Colon (tissue), 2 donors: ENCODE data around the gene CBLC.

Experiments
- FAIRE-seq: peaks from 2 replicates; lab custom pipeline; 2012; peaks lifted over from hg19 to GRCh38; lab: Jason Lieb, UNC
- donor health status: control.
- donor health status: control.

CBLC gene

GRCh38 chr19:44746946-44747738 is 30.5 kb upstream of the CBLC start:
- no peak for FAIRE-seq

DNA sequence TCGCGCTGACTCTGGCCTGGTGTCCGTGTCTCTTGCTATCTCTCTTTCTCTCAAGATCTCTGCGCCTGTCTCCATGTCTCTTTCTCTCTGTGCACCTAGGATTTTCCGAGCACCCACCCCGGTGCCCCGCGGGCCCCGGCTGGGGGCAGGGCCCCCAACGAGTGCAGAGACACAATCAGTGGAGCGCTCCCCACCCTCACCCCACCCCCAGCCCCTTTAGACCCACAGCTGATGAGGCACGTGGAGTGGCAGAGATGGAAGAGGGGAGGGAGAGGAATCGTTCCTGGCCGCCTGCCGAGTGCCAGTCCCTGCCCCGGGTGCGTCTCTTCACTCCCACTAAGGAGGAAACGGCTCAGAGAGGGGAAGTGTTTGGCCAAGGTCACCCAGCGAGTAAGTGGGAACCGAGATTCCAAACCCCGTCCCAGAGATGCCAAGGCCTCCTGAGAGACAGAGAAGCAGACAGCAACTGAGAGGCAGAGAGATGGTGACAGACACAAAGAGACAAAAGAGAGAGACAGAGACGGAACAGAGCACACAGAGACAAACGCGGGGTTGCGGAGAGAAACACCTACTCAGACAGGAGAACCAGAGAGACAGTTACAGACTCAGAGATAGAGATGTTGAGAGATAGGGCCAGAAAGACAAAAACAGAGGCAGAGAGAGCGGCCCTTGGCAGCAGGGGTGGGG is 29.8 kb upstream of the CBLC start:
- no peak for FAIRE-seq

DNA sequence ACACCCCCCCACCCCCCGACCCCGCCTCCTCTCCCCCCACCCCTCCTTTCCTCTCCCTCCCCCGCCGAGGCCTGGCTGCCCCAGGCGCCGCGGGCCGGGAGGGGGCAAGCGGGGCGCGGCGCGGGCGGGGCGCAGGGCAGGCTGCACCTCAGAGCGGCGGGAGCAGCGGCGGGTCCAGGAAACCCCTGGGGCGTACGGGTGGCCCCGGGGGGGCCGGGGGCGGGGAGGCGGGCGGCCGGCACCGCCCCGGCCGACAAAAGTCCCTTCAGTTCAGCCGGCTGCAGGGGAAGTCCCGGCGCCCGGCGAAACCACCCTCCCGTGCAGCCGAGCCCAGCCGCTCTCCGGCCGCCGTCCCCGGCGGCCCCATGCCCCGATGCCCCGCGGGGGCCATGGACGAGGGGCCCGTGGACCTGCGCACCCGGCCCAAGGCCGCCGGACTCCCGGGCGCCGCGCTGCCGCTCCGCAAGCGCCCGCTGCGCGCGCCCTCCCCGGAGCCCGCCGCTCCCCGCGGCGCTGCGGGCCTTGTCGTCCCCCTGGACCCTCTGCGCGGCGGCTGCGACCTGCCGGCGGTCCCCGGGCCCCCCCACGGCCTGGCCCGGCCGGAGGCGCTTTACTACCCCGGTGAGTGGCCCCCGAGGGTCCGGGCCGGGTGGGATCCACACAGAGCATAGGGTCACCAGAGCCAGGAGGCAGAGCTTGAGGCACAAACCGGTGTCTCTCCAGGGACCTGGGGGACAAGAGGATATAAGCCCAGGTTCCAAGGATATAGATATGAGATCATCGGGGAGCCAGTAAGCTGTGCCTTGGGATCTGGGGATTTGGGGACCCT is 29.1 kb upstream of the CBLC start, which contains the start of gene BCL3:
BCL3 (plus strand) TSS at position 283 of the 829 bp plus-strand sequence; CDS start at position 366, 83 bp downstream.
- FAIRE-seq: no peak

DNA sequence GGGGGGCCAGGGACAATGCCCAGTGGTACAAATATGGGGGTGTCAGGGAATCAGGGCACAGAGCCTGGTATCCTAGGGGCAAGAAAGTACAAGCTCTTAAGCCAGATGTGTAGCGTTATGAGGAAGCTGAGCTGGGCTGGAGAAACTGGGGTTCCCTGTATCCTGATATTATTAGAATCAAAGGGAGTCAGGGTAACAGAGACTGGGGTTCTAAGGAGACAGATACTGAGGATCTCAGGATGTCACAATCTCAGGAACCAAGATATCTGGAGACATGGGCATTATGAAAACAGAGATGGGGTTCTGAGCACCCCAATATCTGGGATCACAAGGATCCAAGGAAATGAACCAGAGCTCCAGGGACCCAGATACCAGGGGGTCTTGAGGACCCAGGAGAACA is 28.4 kb upstream of the CBLC start:
- FAIRE-seq: no peak

- no peak for FAIRE-seq
These were observed 27.7 kb upstream of the CBLC start for GRCh38 chr19:44749994-44750393.

GRCh38 chr19:44752123-44752815 is 25.4 kb upstream of the CBLC start:
- no peak for FAIRE-seq

DNA sequence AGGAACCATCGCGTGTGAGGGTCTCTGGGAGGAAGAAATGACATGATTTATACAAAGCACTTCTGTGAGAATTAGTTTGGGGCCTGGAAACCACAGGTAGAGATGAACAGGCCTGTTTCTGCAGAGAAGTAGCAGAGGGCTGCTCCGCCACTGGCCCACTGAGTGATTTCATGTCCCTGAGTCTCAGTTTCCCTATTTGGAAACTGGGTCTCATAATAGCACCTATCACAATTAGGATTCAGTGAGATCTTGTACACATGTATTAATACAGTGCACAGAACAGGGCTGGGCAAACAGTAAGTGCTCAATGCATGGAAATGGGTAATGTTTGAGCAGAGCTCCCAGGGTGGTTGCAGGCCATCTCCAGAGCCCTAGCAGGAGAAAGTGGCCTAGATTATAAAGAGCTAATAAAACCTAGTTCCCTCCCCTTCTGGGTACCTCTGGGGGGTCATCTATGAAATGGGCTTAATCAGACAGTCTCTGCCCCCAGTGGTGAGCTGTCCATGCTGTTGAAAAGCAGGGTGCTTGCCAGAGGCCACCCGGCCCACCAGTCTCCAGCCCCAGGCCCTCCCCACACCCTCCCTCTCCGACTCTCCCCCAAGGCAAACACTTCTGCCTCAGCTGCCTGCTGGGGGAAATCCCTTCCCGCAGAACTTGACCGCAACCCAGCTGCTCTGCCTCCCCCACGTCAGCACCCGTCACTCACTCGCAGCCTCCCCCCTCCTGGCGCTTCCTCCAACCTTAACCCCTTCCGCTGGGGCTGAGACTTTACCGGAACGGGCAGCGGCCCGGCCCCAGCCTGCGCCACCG is 24.7 kb upstream of the CBLC start:
- no peak for FAIRE-seq

DNA sequence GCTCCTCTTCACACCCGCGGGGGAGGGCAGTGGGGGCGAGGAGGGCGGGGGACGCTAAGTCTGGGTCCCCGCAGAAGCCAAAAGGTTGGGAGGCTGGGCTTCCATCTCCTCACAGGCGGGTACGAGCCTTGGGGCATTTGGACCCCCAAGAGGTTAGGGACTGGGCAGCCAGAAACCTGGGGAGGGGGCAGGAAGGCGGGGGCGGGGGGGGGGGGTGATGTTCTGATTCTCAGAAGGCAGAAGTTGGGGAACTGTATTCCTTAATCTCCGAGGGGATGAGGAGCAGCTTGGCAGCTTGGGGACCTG is 24.1 kb upstream of the CBLC start:
- FAIRE-seq: no peak

- no peak for FAIRE-seq
These were observed 23.5 kb upstream of the CBLC start for GRCh38 chr19:44753932-44754749.

DNA sequence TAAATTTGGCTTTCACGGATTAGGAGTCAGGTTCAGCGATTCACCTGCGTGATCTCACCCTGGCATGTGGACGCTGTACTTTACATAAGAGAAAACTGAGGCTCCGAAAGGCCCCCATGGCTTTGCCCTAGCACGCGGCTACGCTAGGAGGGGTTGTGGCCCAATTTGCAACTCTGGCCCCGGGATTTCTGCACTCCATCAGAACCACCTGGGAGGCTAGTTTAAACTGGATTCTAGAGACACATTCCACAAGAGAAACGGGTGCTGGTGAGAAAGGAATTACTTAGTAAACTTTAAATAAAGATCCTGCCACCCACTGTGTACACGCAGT is 23.0 kb upstream of the CBLC start:
- FAIRE-seq: no peak

- no peak for FAIRE-seq
These were observed 22.5 kb upstream of the CBLC start for GRCh38 chr19:44755219-44755618.

DNA sequence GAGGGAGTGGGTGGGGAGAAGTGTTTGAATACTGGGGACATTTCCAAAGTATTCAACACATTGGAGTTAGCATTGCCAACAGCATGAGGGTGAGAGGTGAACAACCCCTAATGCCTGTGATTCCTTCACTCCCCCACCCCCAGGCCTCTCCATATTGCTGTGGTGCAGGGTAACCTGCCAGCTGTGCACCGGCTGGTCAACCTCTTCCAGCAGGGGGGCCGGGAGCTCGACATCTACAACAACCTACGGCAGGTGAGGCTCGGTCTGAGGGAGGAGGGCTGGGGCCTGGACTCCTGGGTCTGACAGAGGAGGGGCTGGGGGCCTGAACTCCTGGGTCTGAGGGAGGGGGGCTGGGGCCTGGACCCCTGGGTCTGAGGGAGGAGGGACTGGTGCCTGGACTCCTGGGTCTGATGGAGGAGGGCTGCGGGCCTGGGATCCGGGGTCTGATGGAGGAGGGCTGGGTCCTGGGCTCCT is 21.6 kb upstream of the CBLC start:
- no peak for FAIRE-seq

DNA sequence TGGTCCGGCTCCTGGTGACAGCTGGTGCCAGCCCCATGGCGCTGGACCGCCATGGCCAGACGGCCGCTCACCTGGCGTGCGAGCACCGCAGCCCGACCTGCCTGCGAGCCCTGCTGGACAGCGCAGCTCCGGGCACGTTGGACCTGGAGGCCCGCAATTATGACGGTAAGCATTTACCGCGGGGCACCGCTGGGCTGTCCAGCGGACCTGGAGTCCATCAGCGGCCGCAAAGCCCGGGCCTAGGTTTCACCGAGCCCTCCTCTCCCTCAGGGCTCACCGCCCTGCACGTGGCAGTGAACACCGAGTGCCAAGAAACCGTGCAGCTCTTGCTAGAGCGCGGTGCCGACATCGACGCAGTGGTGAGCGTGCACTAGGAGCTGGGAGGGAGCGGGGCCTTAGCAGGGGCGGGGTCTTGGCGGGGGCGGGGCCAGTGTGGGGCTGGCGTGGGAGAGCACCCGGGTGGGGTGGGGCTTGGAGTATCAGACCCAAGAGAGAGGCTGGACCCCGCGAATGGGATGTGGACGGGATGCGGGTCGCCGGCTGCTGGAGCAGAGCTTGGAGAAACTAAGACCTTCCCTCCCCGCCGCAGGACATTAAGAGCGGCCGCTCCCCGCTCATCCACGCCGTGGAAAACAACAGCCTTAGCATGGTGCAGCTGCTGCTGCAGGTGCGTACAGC is 20.5 kb upstream of the CBLC start:
- no peak for FAIRE-seq

DNA sequence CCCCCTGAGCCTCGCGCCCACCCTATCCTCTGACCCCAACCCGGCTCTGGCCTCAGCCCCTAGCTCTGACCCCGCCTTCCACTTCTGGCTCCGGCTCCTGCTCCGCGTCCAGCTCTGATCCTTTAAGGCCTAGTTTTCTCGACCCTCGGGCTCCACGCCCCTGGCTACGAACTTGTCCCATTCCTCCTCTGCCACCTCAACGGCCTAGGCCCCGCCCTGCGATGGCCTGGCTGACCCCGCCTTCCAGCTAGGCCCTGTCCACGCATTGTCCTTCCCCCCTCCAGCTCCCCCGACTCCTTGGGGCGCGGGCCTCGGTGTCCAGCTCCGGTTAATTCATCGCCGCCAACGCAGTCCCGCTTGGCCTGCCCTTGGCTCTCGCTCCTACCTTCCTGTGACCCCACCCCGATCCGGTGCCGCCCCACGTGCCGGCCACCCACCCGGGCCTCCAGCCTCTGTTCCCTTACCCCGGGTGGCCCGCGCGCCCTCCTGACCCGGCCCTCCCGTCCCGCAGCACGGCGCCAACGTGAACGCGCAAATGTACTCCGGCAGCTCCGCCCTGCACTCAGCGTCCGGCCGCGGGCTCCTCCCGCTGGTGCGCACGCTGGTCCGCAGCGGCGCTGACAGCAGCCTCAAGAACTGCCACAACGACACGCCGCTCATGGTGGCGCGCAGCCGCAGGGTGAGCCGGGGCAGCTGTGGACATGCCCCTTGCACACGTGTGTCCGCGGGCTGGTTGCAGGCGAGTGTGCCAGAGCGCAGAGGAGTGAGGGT is 19.8 kb upstream of the CBLC start:
- no peak for FAIRE-seq

- FAIRE-seq: no peak
These were observed 19.1 kb upstream of the CBLC start for GRCh38 chr19:44758596-44758995.

DNA sequence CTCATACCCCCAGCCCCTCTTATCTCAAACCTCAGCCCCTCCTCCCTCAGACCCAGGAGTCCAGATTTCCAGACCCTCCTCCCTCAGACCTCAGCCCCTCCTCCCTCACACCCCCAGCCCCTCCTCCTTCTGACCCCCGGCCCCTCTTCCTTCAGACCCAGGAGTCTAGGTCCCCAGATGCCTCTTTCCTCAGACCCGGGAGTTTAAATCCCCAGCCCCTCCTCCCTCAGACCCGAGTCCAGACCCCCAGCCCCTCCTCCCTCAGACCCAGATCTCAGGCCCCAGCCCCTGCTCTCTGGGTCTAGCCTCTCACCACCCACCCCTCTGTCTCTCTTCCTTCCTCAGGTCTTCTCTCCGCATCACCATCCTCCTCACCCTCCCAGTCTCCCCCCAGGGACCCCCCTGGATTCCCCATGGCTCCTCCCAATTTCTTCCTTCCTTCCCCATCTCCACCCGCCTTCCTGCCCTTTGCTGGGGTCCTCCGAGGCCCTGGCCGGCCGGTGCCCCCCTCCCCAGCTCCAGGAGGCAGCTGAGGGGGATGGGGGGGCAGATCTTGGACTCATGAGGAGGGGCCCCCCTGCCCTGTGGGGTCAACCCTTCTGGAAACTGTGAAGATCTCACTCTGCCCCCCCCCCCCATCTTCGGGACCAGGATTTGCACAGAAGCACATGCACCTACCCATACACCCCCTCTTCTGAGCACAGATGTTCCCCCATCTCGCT is 18.4 kb upstream of the CBLC start:
- no peak for FAIRE-seq

GRCh38 chr19:44762038-44762437 is 15.7 kb upstream of the CBLC start:
- FAIRE-seq: no peak
